GM18951 (cell line): ENCODE results near the gene TADA2B.

ENCODE experiments used
- POLR2A ChIP-seq: IDR thresholded peaks from 4 replicates; pipeline ENCODE4 v1.6.1; 2011; ENCODE audit warnings: mild to moderate bottlenecking; ENCODE audit not compliant: insufficient read length, insufficient read depth; ENCODE audit errors: extremely low read depth
- in situ Hi-C: fragments of 300-500 bp; cut with MboI; formaldehyde crosslinking; loops from one replicate; pipeline ENCODE4 v1.12.0; 2022; ENCODE audit warnings: low sequenced_read_pairs, mixed read lengths, inconsistent platforms; ENCODE audit not compliant: unreplicated experiment

The TADA2B gene

DNA sequence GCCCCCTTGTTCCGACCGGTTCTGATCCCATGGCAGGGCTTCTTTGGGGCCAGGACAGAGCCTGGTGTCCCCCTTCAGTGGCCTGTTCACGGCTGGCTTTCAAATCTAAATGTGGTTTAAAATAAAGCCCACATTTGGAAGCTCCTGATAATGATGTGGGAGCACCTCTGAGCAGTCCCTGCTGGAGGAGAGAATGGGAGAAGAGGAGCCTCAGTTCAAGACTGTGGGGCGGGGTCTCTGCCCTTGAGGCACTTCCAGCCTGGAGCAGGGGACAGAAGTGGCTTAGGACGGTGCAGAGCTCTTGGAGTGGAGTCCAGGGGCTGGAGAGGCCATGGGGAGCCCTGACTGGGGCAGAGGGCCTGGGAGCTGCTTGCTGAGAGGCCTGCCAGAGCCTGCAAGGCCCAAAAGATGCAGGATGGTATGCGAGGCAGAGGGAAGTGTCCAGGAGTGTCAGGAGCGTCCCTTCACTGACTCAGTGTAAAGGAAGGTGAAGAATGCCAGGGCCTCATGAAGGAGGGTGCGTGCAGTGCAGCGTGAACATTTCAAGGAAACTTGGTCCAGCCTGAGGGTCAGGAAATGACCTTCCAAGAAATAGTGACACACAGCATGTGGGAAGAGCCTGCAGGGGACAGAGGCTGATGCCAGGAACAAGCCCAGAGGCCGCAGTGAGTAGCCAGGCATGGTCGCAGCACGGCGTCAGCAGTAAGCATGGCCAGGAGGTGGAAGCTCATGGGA, 21.1 kb upstream of the TADA2B start:
- TF ChIP-seq POLR2A = no peak
- in situ Hi-C loops = no loop called here

DNA sequence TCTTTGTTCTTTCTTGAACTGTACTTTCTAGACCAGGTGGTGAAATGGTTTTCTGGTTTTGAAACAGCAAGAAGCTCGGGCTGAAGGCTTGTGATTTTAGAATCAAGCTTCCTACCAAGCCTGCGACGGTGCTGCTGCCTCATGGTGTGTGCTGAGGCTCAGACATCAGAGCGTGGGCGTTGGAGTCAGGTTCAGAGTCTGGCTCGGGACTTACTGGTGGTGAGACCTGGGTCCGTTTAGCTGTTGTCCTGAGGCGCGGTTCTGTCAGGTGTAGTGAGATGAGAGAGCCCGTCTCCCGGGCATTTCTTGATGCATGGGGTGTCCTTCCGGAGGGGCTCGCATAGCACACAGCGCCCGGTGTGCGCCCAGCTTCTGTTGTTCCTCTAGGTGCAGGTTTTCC, 19.7 kb upstream of the TADA2B start:
- TF ChIP-seq POLR2A = no peak
- in situ Hi-C loops = no loop called here

- no peak for TF ChIP-seq POLR2A
- in situ Hi-C loops = no loop called here
Measured at GRCh38 chr4:7023901-7024300, 19.3 kb upstream of the TADA2B start.

DNA sequence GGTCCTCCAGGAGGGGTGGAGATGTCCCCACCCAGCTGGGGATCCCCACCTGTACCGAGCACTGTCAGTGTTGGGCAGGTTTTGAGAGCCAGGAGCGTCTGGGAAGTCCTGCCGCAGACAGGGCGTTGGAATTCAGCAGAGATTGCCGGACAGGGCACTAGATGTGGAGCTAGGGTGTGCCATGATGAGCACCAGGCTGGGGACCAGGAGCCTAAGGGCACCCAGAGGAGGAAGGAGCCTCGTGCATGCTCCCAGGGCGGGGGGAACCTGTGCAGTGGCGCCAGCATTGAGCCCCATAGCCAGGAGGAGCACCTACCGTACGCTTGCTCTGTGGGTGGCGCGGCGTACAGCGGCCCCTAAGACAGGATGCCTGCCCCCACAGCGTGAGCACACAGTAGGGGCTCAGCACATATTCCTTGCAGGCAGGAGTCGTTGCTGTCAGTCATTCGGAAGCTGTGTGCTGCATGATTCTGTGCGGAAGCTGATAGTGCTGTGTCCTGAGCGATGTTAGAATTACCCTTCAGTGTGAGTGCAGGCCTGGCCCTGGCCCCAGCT, 18.8 kb upstream of the TADA2B start:
- TF ChIP-seq POLR2A = no peak
- in situ Hi-C loops = no loop called here

DNA sequence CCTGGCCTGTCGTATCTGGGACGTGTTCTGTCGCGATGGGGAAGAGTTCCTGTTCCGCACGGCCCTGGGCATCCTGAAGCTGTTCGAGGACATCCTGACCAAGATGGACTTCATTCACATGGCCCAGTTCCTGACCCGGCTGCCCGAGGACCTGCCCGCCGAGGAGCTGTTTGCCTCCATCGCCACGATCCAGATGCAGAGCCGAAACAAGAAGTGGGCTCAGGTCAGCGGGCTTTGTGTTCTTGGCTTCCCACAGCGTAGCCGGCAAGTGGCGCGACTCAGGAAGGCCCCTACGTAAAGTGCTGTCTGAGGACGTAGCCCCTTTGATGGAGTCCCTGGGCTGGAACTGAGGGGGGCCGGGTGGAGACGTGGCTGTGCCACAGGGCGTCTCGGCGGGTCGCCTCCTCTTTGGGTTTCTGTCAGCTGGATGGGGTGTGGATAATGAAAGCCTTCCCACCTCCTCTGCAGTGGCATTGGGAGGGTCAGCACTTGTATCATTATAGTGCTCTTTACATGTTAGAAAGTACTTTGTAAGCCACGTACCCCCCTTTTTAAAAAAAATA, 18.1 kb upstream of the TADA2B start:
- no peak for TF ChIP-seq POLR2A
- in situ Hi-C loops = no loop called here

GRCh38 chr4:7026107-7026506, 17.1 kb upstream of the TADA2B start:
- no peak for TF ChIP-seq POLR2A
- in situ Hi-C loops = no loop called here

DNA sequence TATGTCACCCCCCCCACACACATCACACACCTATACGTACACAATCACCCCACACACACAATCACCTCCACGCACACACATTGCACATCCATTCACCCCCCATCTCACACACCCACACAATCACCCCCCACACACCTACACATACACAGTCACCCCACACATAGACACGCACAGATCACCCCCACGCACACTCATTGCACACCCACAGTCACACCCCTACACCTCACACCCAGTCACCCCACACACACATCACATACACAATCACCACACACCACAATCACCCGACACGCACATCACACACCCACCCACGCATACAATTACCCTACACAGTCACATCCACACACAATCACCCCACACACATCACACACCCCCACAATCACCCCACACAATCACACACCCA, 15.9 kb upstream of the TADA2B start:
- in situ Hi-C loops = no loop called here
- no peak for TF ChIP-seq POLR2A

DNA sequence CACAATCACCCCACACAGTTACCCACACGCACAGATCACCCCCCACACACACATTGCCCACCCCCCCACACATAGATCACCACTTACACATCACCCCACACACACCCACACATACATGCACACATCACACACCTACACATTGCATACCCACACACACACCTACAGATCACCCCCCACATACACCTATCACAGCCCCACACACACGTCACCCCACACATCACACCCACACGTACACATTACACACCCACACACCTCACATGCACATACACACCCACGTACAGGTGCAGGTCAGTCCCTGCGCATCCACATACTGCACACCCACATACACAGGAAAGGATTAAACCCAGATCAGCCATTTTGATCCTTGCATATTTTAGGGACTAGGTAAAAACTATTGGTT, 15.3 kb upstream of the TADA2B start:
- no peak for TF ChIP-seq POLR2A
- in situ Hi-C loops = no loop called here

- in situ Hi-C loops = no loop called here
- no peak for TF ChIP-seq POLR2A
Measured at GRCh38 chr4:7029212-7029611, 14.0 kb upstream of the TADA2B start.

DNA sequence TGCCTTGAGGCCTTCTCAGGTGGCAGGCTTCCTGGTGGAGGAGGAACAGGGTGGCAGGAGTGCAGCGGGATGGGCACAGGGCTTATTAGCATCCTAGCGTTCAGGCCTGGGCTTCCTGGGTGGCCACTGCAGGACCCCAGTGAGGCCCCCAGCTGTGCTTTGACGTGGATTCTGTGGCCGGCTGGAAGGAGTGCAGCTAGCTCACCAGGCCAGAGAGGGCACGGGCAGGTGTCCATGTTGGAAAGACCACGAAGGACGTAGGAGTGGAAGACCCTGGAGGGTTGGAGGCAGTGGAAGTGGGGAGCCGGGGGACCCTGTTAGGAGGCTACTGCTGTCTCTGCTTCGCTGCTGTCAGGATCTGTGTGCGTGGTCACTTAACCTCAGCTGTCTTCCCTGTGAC, 13.3 kb upstream of the TADA2B start:
- in situ Hi-C loops = no loop called here
- no peak for TF ChIP-seq POLR2A

DNA sequence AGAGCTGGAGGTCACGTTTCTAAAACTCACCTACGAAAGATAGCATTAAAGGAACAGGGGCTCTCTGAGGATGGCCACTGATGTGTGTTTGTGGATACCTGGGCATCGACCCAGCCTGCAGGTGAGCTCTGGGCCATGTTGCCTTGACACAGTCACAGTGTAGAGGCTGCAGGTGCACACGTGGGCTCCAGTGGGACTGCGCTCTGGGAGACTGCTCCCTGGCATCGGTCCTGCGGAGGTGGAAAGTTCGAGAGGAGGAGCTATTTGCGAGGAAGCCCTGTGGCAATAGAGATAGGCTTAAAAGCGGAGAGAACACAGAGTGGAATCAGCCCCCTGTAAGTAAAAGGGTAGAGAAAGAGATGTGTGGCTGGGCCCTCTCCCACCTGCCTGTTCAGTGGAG, 12.3 kb upstream of the TADA2B start:
- in situ Hi-C loops = no loop called here
- TF ChIP-seq POLR2A = no peak

DNA sequence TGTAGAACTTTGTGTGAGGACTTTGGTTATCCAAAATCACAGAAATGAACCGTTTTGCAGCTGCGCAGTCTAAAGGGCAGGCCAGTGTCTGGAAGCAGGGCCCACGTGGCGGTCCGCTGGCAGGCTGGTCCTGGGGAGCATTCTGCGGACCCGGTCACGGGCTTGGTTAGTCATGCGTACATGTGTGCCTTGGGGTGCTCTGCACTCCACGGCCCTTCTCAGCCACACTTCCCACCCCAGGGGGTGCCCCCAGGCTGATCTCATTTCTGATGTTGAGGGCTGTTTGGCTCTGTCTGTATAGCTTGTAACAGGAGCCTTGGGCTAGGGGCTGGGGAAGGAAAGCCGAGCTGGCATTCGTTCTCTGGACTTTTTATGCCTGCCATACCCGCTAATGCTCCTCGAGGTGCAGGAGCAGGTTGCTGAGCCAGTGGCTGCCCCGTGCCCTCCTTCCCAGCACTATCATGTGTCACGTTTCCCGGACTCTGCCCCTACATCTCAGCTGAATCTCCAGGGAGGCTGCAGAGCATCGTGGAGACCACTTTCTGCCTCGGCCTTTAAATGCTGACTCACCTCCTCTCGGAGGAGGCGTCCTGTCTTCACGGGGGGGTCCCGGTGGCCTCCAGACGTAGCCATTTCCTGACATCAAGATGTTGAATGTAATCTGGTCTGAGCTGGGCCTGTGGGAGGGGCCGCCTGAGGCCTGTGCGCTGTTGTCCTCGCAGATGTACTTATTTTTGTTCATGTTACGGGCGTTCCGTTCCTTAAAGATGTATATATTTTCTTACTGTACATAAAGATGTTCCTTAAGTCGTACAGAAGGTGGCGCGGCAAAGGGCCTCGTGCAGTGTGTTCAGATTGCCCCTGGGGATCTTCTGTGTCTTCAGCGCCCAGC, 11.4 kb upstream of the TADA2B start:
- TF ChIP-seq POLR2A = no peak
- in situ Hi-C loops = no loop called here

DNA sequence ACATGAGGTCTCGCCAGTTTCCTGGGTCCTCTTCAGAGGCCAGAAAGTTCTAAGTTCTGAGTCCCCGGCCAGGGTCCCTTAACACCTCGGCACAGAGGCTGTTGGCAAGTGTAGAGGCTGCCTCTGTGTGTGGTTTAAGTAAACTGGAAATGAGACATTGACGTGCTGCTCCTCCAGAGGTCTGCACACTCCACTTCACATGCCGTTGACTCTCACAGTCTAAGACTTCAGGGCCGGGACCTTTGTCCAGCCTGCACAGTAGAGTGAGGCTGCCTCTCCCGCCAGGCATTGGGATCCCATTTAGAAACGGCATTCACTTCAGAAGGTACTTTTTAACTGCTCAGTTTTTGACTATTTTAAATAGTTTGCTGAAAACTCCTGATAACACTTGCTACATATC, 10.6 kb upstream of the TADA2B start:
- in situ Hi-C loops = no loop called here
- no peak for TF ChIP-seq POLR2A
